Tibial nerve (tissue), 4 donors: ENCODE data around the gene PIK3C2A.

Experiments
- CTCF ChIP-seq, 5 experiments: fragments of 200-600 bp in 3 of 5; fragments of 450-650 bp in 2 of 5; sonication (generic) in 3 of 5; IDR thresholded peaks; one replicate each; pipeline ENCODE4 v1.5.1; 2016 to 2019; ENCODE audit warnings: antibody characterized with exemption in 5 of 5, mild to moderate bottlenecking in 3 of 5, moderate library complexity in 2 of 5
- EP300 ChIP-seq, 2 donors: sonication (generic); formaldehyde crosslinking; IDR thresholded peaks; one replicate each; pipeline ENCODE4 v1.6.1; 2017; ENCODE audit warnings: antibody characterized with exemption in 2 of 2, mild to moderate bottlenecking in 1 of 2
- POLR2A ChIP-seq, 2 donors: fragments of 450-650 bp; IDR thresholded peaks; one replicate each; pipeline ENCODE4 v1.6.1; 2017; ENCODE audit warnings: antibody characterized with exemption in 2 of 2, mild to moderate bottlenecking in 2 of 2, moderate library complexity in 2 of 2

GRCh38 chr11:17218403-17218802, 10.6 kb upstream of the PIK3C2A start:
- TF ChIP-seq CTCF (IDR thresholded peaks at IDR 0.05) = no peak
- no peak for TF ChIP-seq POLR2A (IDR thresholded peaks at IDR 0.05)
- no peak for TF ChIP-seq EP300 (IDR thresholded peaks at IDR 0.05)
